Activated CD4-positive, alpha-beta T cell treated with anti-CD3 and anti-CD28 coated beads, Interleukin-2, amount 10 ng/mL, durations not matched to agents 24 days and 14 days (primary cell): ENCODE results near the gene PXN. TPM values are rescaled to one million over a fixed set of nuclear protein-coding genes. Genes with fewer than 3 reads are reported as not detected.
"Not testable (repeated sequence)": the region's sequence is repeated elsewhere in the genome, so short reads cannot be mapped to it uniquely, and the experiment has no call there.

ENCODE experiments used
- DNase-seq: peaks from one replicate; pipeline ENCODE4 v3.0.0; 2022
- H3K27ac Mint-ChIP-seq: one replicate; pipeline ENCODE4 v1.8.0; 2022; ENCODE audit warnings: mild to moderate bottlenecking, mixed read lengths
- H3K27me3 Mint-ChIP-seq: one replicate; pipeline ENCODE4 v1.8.0; 2022; ENCODE audit warnings: mixed read lengths
- H3K36me3 Mint-ChIP-seq: one replicate; pipeline ENCODE4 v1.8.0; 2022; ENCODE audit warnings: low read depth, mild to moderate bottlenecking, mixed read lengths
- H3K4me1 Mint-ChIP-seq: one replicate; pipeline ENCODE4 v1.8.0; 2021; ENCODE audit warnings: mixed read lengths
- H3K4me3 Mint-ChIP-seq: one replicate; pipeline ENCODE4 v1.8.0; 2022; ENCODE audit warnings: mild to moderate bottlenecking, moderate library complexity, mixed read lengths
- H3K9me3 Mint-ChIP-seq: one replicate; pipeline ENCODE4 v1.8.0; 2021; ENCODE audit warnings: mixed read lengths
- intact Hi-C: fragments of 100-400 bp; cut with micrococcal nuclease; formaldehyde crosslinking; loops from one replicate; pipeline ENCODE4 v1.15.1; 2023
- total RNA-seq: library from RNA; stranded (reverse); gene quantifications from 2 replicates; pipeline ENCODE4 v1.2.3, GENCODE V29; 2022

PXN gene
- total RNA-seq, 1 donor from 2014 or later = 48.4 TPM

DNA sequence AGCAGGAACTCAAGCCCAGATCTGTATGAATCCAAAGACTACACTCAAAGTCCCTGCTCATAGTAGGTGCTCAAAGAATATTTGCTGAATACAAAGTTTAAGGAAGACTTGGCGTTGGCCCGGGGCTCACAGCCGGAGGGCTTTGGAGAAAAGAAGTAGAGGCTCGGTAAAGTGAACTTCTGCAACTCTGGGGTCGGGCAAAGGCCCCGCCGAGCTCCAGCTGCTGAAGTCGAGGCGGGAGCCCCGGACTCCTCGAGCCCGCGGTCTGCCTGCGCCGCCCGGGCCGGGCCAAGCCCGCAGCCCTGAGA is 71.3 kb downstream of the PXN start:
- peak overlapping the region; percentile 73 for H3K27ac Mint-ChIP-seq
- H3K36me3 Mint-ChIP-seq = peaks cover 54% of the 10 kb centered on the region
- H3K4me1 Mint-ChIP-seq = peaks cover 32% of the 10 kb centered on the region
- intact Hi-C loops = loop anchor here (2.0 kb wide), 1 partner anchor 77 kb away; the partner anchor contains the start of gene RAB35
- peak overlapping the region; percentile 84 for H3K4me3 Mint-ChIP-seq
- H3K27me3 Mint-ChIP-seq = no peaks in the 10 kb centered on the region
- H3K9me3 Mint-ChIP-seq = no peaks in the 10 kb centered on the region
- no peak for DNase-seq

DNA sequence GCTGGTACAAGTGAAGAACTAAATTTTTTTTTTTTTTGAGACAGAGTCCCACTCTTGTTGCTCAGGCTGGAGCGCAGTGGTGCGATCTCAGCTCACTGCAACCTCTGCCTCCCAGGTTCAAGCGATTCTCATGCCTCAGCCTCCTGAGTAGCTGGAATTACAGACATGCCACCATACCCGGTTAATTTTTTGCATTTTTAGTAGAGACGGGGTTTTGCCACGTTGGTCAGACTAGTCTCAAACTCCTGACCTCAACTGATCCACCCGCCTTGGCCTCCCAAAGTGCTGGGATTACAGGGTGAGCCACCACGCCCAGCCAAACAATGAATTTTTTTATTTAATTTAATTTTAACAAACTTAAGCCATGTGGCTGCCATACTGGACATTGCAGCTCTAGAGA is 72.2 kb downstream of the PXN start:
- H3K4me1 Mint-ChIP-seq = peaks cover 27% of the 10 kb centered on the region

DNA sequence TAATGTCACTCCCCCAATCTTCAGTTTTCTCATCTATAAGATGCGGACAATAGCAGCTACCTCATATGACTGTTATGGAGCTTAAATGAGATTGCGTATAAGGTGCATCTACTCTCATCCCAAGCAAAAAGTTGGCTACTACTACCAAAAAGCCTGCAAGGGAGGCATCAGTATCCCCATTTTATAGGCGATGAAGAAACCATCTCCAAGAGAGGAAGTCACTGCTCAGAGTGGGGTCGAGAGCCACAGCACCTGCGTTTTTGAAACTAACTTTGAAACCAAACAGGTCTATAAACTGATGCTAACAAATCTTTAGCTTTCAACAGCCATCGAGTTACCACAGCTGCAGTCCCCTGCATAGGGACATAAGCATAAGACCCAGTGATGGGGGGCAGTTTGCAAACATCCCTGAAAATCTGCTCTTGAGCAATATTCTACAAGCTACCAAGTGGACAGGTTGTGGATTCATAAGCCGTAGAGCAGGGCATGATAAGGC is 74.5 kb downstream of the PXN start:
- Mint-ChIP-seq H3K27ac (no peak overlapping the region), H3K36me3 (peaks cover 49% of the 10 kb centered on the region), H3K27me3 (no peaks in the 10 kb centered on the region), H3K4me3 (no peak overlapping the region), H3K9me3 (no peaks in the 10 kb centered on the region), H3K4me1 (peaks cover 20% of the 10 kb centered on the region)
- intact Hi-C loops = no loop called here
- DNase-seq = no peak

More for the DNA sequence above, 72.2 kb downstream of the PXN start:
- Mint-ChIP-seq H3K4me3 (peak overlapping the region; percentile 84), H3K36me3 (peaks cover 54% of the 10 kb centered on the region)
- H3K27me3 Mint-ChIP-seq, intact Hi-C loops, DNase-seq, H3K27ac Mint-ChIP-seq, H3K9me3 Mint-ChIP-seq: not testable (repeated sequence)

DNA sequence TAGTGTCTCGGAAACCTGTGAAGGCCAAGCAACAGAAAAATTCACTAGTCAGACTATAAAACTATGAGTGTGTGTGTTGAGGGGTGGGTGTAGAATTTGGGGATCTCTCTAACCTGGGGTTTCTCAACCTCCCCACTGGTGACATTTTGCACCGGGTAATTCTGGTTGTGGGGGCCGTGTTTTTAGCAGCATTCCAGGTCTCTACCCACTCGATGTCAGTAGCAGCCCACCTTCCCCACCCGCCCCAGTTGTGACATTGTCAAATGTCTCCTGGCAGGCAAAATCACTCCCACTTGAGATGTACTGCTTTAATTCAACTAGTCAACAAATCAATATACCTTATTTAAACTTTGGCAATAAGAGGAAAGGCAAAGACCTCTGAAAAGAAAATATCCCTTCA is 75.1 kb downstream of the PXN start:
- intact Hi-C loops = no loop called here
- no peak for DNase-seq
- no peak overlapping the region for H3K4me3 Mint-ChIP-seq
- H3K27ac Mint-ChIP-seq = no peak overlapping the region
- peaks cover 20% of the 10 kb centered on the region for H3K4me1 Mint-ChIP-seq
- H3K36me3 Mint-ChIP-seq = peaks cover 50% of the 10 kb centered on the region
- H3K27me3 Mint-ChIP-seq = no peaks in the 10 kb centered on the region
- no peaks in the 10 kb centered on the region for H3K9me3 Mint-ChIP-seq

DNA sequence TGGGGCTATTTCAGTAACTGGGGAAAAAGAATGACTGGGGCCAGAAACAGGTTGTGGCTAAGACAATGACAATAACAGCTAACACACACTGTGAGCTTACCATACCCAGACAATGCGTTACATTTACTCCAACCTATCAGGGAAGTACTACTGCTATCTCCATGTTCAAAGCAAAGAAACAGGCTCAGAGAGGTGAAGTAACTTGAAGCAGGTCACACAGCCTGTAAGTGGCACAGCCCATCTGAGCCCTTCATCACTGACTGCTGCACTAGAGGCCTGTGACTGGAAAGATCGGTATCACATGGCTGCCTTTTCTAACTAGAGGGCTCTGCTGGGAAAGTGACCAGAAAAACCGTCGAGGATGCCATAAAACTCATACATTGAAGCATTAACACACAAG is 78.9 kb downstream of the PXN start:
- intact Hi-C loops = no loop called here
- no peaks in the 10 kb centered on the region for H3K27me3 Mint-ChIP-seq
- no peak overlapping the region for H3K27ac Mint-ChIP-seq
- H3K36me3 Mint-ChIP-seq = peaks cover 67% of the 10 kb centered on the region
- no peaks in the 10 kb centered on the region for H3K9me3 Mint-ChIP-seq
- H3K4me1 Mint-ChIP-seq = peaks cover 7% of the 10 kb centered on the region
- no peak for DNase-seq
- no peak overlapping the region for H3K4me3 Mint-ChIP-seq

DNA sequence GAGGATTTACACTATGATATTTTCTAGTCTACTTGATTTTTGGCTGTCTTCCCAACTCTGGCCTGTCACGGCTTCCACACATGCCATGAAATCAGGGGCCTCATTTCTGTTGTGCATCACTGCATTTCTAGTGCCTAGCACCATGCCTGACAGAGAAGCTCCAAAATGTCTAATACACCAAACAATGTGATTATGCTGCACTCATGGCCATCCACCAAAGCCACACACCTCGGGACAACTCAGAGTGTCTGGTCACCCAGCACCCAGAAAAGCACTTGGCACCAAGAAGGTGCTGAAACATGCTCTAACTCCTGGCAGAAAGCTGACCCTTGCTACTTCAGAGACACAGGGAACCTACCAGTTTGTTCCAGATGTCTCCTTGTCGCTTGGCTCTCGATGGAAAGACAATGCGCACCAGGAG is 82.3 kb downstream of the PXN start:
- intact Hi-C loops = no loop called here
- no peak for DNase-seq
- Mint-ChIP-seq H3K9me3 (no peaks in the 10 kb centered on the region), H3K36me3 (peaks cover 62% of the 10 kb centered on the region), H3K4me3 (no peak overlapping the region), H3K27ac (no peak overlapping the region), H3K27me3 (no peaks in the 10 kb centered on the region), H3K4me1 (peaks cover 7% of the 10 kb centered on the region)

DNA sequence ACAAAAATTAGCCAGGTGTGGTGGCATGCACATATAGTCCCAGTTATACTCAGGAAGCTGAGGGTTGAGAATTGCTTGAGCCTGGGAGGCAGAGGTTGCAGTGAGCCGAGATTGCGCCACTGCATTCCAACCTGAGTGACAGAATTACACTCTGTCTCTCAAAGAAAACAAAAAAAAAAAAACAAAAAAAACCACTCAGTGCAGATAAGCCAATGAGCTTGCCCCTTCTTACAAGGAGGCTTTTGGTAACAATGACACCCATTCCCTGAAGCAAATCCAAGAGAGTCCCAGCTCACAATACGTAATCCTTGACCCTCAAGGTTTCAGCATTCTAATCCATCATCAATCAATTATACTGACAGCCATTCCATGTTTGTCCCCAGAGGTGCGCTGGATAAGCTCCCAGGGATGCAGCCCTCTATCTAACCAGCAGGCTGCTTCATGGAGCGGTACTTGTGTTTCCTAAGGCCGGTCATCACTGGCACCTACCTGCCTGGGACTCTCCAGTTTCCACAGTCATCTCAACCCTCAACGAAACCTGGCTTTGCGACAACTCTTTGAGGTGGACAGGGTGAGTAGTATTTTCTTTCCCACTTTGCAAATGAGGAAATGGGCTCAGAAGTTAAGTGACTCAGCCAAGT is 83.4 kb downstream of the PXN start:
- Mint-ChIP-seq H3K27me3 (no peaks in the 10 kb centered on the region), H3K4me3 (no peak overlapping the region), H3K36me3 (peaks cover 71% of the 10 kb centered on the region), H3K4me1 (peaks cover 7% of the 10 kb centered on the region), H3K9me3 (no peaks in the 10 kb centered on the region), H3K27ac (no peak overlapping the region)
- no peak for DNase-seq
- intact Hi-C loops = no loop called here

DNA sequence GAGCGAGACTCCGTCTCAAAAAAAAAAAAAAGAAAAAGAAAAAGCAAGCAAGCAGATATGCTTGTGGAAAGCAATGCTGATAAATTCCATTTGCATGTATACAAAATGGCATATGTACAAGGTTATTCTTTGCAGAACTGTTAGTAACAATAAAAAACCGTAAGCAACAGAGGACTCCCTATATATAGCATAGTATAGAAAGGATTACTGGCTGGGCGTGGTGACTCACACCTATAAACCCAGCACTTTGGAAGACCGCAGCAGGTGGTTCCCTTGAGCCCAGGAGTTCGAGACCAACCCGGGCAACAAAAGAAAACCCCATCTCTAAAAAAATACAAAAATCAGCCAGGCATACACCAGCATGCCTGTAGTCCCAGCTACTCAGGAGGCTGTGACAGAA is 84.6 kb downstream of the PXN start:
- Mint-ChIP-seq H3K27me3 (no peaks in the 10 kb centered on the region), H3K4me3 (no peak overlapping the region), H3K4me1 (peaks cover 2% of the 10 kb centered on the region), H3K36me3 (peaks cover 71% of the 10 kb centered on the region), H3K27ac (no peak overlapping the region), H3K9me3 (no peaks in the 10 kb centered on the region)
- intact Hi-C loops = no loop called here
- DNase-seq = no peak

DNA sequence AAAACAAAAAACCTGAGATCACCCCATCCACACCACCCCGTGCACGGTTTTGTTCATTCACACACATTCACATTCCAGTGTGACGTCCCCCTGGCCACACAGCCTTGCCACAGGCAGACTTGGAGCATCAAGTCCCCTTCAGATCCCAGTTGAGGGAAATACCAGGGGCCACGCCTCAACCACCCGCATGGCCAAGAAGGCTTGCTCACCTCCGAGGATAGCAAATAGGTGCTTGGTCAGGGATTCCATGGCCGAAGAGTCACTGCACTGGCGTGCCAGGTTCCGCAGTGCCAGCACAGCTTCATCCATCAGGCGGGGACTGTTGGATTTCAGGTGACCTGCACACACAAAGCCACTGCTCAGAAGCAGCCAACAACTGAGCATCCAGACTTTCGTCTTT is 90.0 kb downstream of the PXN start:
- no peaks in the 10 kb centered on the region for H3K9me3 Mint-ChIP-seq
- intact Hi-C loops = no loop called here
- no peak for DNase-seq
- H3K36me3 Mint-ChIP-seq = peaks cover 71% of the 10 kb centered on the region
- no peak overlapping the region for H3K27ac Mint-ChIP-seq
- H3K4me1 Mint-ChIP-seq = peaks cover 3% of the 10 kb centered on the region
- H3K4me3 Mint-ChIP-seq = no peak overlapping the region
- no peaks in the 10 kb centered on the region for H3K27me3 Mint-ChIP-seq

DNA sequence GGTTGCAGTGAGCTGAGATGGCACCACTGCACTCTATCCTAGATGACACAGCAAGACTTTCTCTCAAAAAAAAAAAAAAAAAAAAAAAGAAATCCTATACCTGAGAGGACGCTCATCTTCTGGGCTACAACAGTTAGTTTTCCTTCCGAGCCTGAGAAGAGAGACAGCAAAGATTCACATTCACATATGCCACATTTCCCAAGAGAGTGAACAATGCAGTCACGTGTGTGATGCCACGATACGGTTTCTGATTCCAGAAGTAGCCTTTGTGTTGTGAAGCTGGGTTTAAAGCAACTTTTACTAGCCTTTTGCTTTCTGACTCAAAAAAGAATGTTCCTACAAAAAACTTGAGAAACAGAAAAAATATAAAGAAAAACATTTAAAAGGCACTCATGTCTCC is 90.5 kb downstream of the PXN start:
- DNase-seq = no peak
- Mint-ChIP-seq H3K4me1 (peaks cover 3% of the 10 kb centered on the region), H3K4me3 (no peak overlapping the region), H3K27ac (no peak overlapping the region), H3K9me3 (no peaks in the 10 kb centered on the region), H3K36me3 (peaks cover 73% of the 10 kb centered on the region), H3K27me3 (no peaks in the 10 kb centered on the region)
- intact Hi-C loops = no loop called here

DNA sequence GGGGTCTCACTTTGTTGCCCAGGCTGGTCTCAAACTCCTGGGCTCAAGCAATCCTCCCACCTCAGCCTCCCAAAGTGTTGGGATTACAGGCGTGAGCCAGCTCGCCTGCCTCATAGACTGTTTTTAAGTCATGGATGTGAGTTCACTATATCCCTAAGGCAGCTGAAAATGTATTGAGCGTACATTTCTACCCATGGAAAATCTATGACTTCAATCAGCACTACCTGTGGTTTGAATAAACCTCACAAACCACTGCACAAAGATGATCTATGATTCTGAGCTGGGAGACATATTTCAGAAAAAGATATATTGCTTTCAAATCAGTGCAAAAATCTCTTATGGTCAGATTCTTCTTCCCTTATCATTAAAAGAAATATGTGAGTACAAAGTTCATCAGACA is 93.5 kb downstream of the PXN start:
- intact Hi-C loops = no loop called here

DNA sequence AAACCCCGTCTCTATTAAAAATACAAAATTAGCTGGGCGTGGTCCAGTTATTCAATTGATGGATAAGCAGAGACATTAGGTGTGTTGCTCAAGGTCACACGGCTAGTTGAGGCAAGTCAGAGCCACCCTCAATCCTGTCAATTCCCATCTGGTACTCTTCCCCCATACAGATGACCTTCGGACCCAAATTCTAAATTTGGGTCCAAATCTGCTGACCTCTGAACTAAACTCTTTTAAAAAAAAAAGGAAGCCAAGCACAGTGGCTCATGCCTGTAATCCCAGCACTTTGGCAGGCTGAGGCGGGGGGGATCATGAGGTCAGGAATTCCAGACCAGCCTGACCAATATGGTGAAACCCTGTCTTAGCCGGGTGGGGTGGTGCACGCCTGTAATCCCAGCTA is 94.9 kb downstream of the PXN start:
- Mint-ChIP-seq H3K9me3 (no peaks in the 10 kb centered on the region), H3K4me3 (no peak overlapping the region), H3K4me1 (peaks cover 3% of the 10 kb centered on the region)

More for the DNA sequence above, 93.5 kb downstream of the PXN start:
- no peak overlapping the region for H3K4me3 Mint-ChIP-seq
- DNase-seq = no peak
- H3K9me3 Mint-ChIP-seq = no peaks in the 10 kb centered on the region
- no peak overlapping the region for H3K27ac Mint-ChIP-seq
- peaks cover 3% of the 10 kb centered on the region for H3K4me1 Mint-ChIP-seq
- H3K36me3 Mint-ChIP-seq = peaks cover 69% of the 10 kb centered on the region
- no peaks in the 10 kb centered on the region for H3K27me3 Mint-ChIP-seq

DNA sequence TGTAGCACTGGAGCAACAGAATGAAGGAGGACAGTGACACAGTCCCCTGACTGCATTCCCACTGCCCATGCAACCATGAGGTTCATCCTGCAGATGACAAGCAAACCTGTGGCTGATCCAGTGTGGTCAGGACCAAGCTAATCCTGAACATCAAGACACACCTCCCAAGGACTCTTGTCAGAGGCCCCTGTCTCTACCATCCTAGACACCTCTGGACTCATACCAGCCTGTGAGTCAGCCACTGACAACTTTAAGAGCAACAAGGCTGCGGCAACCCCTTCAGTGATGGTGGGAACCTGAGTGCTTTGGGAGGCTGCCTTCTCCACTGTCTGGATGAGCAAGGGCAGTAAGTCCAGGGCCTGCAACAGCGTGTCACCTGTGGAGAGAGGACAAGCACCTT is 95.6 kb downstream of the PXN start:
- H3K27ac Mint-ChIP-seq = no peak overlapping the region
- DNase-seq = no peak
- intact Hi-C loops = no loop called here
- H3K4me3 Mint-ChIP-seq = no peak overlapping the region
- no peaks in the 10 kb centered on the region for H3K27me3 Mint-ChIP-seq
- peaks cover 3% of the 10 kb centered on the region for H3K4me1 Mint-ChIP-seq
- no peaks in the 10 kb centered on the region for H3K9me3 Mint-ChIP-seq
- peaks cover 50% of the 10 kb centered on the region for H3K36me3 Mint-ChIP-seq

More for the DNA sequence above, 94.9 kb downstream of the PXN start:
- H3K36me3 Mint-ChIP-seq = peaks cover 56% of the 10 kb centered on the region
- no peaks in the 10 kb centered on the region for H3K27me3 Mint-ChIP-seq
- intact Hi-C loops = no loop called here
- H3K27ac Mint-ChIP-seq = no peak overlapping the region
- DNase-seq = no peak

DNA sequence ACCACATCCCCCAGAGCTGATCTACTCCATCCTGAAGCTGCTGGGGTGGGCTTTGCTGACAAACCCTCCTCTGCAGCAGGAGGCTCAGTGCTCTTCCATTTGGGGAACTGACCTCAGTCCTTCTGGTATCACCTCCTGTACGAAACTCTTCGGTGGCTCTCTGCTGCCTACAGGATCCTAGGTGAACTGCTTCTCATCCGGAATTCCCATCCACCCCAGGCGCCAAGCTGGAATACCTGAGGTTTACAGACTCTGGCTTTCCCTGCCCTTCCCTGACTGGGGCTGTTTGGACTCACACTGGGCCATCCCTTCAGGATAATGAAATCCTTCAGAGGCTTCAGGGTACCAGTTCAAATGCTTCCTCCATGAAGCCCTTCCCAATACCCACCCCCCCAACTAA is 97.2 kb downstream of the PXN start:
- DNase-seq = no peak
- H3K36me3 Mint-ChIP-seq = peaks cover 50% of the 10 kb centered on the region
- H3K9me3 Mint-ChIP-seq = no peaks in the 10 kb centered on the region
- no peak overlapping the region for H3K27ac Mint-ChIP-seq
- intact Hi-C loops = no loop called here
- peaks cover 3% of the 10 kb centered on the region for H3K4me1 Mint-ChIP-seq
- H3K27me3 Mint-ChIP-seq = no peaks in the 10 kb centered on the region
- no peak overlapping the region for H3K4me3 Mint-ChIP-seq

DNA sequence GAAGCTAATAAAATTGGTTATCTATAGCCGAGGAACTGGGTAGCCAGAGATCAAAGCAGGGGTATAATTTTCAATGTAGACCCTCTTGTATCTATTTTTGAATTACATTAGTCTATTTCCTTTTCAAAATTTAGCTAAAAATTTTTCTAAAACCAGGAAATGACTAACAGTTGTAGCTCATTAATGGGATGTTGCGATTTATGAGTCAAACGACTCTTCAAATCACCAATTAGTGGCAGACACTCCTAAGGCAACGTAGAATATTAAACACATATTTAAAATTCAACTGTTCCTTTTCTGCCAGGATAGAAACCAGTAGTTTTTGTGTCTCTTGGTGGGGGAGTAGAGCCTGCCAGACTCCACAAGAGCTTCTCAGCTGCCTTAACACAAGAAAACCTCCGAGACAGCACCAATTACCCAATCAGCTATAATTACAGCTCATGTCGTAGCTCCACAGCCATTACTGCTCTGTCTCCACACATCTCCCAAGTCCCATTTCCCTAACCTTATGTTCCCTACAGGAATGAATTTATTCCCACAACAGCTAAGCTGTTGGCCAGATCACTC is 97.9 kb downstream of the PXN start:
- H3K27ac Mint-ChIP-seq = no peak overlapping the region
- H3K27me3 Mint-ChIP-seq = no peaks in the 10 kb centered on the region
- no peaks in the 10 kb centered on the region for H3K9me3 Mint-ChIP-seq
- H3K4me3 Mint-ChIP-seq = no peak overlapping the region
- intact Hi-C loops = no loop called here
- DNase-seq = no peak
- H3K4me1 Mint-ChIP-seq = peaks cover 3% of the 10 kb centered on the region
- H3K36me3 Mint-ChIP-seq = peaks cover 44% of the 10 kb centered on the region
